UCSD-AML1 (cell line): ENCODE data around the gene GIMD1.
"Not testable (repeated sequence)": the region's sequence is repeated elsewhere in the genome, so short reads cannot be mapped to it uniquely, and the experiment has no call there.

Experiments used
- DNase-seq: peaks from one replicate; lab custom pipeline; 2025; ENCODE audit not compliant: unreplicated experiment; lab: John Stamatoyannopoulos, UW

The GIMD1 gene

GRCh38 chr4:106368678-106369077, at the start of gene GIMD1:
GIMD1 (minus strand) TSS chr4:106368778; CDS start chr4:106367435, 1,343 bp downstream.
- DNase-seq, result no peak

DNA sequence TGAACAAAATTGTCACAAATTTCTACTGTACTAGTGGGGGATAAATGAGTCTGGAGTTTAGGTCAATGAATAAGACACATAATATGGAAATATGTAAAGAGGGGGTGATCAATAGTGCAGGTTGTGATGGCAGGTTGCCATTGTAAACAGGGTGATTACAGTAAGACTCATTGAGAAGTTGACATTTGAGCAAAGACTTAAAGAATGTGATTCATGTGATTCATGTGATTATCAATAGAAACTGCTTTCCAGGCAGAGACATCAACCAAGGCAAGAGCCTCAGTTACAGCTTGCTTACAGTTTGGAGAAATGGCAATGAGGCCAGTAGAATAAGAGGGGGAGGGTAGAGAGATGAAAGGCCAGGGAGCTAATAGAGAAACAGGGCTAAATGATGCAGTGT, 45.8 kb upstream of the GIMD1 start:
- DNase-seq, result no peak

- no peak for DNase-seq
These were observed 41.6 kb upstream of the GIMD1 start for GRCh38 chr4:106409901-106410889.

GRCh38 chr4:106408004-106408403, 39.4 kb upstream of the GIMD1 start:
- DNase-seq, result not testable (repeated sequence)

GRCh38 chr4:106401157-106401556, 32.6 kb upstream of the GIMD1 start:
- DNase-seq, result no peak

GRCh38 chr4:106398898-106399297, 30.3 kb upstream of the GIMD1 start:
- DNase-seq, result not testable (repeated sequence)

GRCh38 chr4:106395582-106395981, 27.0 kb upstream of the GIMD1 start:
- DNase-seq, result no peak

DNA sequence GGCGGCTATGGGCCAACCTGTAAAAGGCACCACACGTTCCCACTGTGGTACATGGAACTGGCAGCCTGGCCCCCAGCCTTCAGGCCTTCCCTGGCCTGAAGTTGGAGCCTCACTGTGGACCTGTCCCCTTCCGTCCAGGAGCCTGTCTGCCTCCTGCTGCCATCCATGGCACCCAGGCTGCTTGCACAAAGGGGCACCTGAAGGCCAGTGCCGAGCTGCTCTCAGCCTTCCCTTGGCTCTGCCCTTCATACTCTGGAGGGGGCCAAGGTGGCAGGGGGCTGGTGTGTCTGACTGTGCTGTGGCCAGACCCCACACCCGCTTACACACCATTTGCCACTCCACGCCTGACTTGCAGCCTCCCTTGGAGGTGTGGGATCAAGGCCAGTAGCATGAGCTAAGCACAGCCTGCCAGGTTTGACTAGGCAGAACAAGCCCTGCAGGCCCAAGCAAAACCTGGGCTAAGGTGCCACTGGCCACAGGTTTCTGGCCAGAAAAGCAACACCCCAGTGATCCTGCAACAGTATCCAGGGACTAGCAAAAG, 17.3 kb upstream of the GIMD1 start:
- no peak for DNase-seq

GRCh38 chr4:106384878-106385277, 16.3 kb upstream of the GIMD1 start:
- no peak for DNase-seq

GRCh38 chr4:106380179-106380578, 11.6 kb upstream of the GIMD1 start:
- no peak for DNase-seq

DNA sequence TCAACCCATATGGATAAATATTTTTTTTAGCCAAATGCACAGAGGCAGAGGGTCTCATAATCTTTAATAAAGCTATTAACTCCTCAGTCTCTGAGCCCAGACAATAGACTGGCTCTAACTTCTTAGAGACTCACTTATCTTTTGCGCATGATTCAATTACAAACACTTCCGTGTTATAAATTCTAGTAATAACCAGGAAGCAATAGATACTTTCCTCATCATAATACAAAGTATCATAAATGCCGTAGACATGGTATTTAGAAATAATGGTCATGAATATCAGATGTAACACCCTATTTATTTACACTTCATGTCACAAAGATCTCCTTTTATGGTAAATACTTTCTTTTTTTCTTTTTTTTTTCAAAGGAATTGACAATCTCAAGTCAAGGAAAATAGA, 4.4 kb upstream of the GIMD1 start:
- no peak for DNase-seq

GRCh38 chr4:106371161-106371560, 2.6 kb upstream of the GIMD1 start:
- no peak for DNase-seq

DNA sequence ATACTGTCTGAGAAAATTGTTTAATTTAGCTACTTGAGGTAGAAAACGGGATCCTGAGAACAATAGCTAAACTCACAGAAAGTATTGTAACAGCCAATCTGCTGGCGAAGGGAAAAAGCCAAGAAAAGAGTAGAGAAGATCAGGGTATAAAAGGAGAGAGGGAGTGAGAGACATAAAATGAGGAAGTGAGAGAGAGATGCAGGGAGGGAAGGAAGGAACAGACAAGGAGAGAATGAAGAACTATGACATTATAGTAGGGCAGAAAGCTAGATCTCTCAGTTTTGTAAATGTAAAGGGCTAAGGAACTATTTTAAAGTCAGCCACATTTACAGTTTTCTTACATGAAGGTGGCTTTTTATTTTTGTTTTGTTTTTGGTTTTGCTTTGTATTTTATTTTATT, 1.6 kb upstream of the GIMD1 start:
- DNase-seq, result no peak

GRCh38 chr4:106369456-106370060, 980 bp upstream of the GIMD1 start:
- no peak for DNase-seq

DNA sequence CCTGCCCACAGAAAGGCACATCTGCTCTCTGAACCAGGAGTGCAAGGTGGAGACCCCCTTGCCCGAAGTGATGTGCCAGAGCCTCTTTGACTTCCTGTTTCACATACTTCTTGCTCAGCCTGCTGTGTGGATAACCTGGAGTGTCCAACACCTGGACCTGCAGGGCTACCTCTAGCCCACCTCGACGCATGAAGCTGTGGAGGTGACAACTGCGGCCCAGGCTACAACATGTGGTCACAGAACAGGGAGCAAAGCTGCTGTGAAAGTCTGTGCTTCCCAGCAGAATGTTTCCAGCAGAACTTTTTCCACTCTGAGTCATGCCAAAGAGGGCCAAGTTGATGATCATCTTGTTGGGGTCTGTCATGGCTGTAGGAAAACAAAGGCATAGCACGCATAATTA, 1.5 kb downstream of the GIMD1 start:
- DNase-seq, result no peak

- no peak for DNase-seq
These were observed 2.6 kb downstream of the GIMD1 start for GRCh38 chr4:106366026-106366425.

DNA sequence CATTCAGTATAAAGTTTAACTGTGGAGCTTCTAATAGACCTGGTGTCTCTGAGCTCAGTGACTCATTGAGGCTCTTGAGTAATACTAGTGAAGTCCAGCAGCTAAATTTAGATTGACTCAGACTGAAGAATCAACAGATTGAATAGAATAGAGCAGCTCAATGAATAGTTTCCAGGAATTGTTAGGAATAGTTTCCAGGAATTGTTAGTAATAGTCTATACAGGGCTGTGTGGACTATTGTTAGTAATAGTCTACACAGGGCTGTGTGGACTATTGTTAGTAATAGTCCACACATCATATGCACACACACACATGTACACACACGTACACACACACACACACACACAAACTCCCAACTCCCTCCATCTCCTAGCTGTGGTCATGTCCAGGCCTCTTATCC, 3.0 kb downstream of the GIMD1 start:
- no peak for DNase-seq

- no peak for DNase-seq
These were observed 4.3 kb downstream of the GIMD1 start for GRCh38 chr4:106364282-106364681.

GRCh38 chr4:106362086-106362825, 6.3 kb downstream of the GIMD1 start:
- no peak for DNase-seq

- no peak for DNase-seq
These were observed 9.7 kb downstream of the GIMD1 start for GRCh38 chr4:106358899-106359298.

- no peak for DNase-seq
These were observed 13.4 kb downstream of the GIMD1 start for GRCh38 chr4:106355193-106355592.
